Posterior cingulate gyrus (tissue), 11 donors: ENCODE results near the gene SSTR4.

ENCODE experiments used
- DNase-seq, 10 donors: peaks; one replicate each; pipeline versions ENCODE4 v3.0.0 to v3.0.0-alpha.2; 2020 to 2021; ENCODE audit warnings: mixed read lengths in 3 of 10
- intact Hi-C: fragments of 100-400 bp; cut with DNase I; formaldehyde crosslinking; loops from one replicate; pipeline ENCODE4 v1.15.1; 2023

The SSTR4 gene

DNA sequence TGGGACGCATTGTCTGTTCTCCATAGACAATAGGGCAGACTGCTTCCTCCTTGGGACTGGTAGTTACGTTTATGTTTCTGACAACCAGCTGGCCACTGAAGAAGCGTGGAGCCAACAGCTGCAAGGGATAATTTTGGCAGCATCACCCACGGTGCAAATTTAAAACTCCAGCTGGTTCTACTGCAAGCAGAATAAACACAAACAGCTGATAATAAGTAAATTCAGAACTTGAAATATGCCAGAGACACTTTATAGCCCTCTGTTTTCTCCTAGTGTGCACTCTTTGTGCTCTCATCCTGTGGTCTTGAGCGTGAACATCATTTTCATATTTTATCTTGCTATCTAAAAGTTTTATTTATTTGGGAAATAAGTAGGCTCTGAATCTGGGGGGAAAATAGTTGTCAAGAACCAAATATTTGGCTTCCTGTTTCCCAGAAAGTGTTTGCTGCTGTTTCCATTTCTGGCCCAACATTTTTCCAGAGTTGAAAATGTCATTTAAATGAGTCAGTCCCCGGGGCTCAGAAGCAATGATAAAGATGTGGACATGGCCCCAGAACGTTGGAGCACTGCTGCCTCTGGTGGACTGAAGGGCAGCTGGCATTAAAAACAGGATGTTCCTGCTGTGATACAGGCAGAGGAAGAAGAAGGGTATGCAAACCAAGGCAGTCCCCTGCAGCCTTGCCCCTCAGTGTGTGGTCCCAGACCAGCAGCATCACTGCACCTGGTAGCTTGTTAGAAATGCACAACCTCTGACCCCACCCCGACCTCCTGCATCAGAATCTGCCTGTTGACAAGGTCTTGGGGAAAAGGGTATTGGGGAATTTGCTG lies 26.8 kb downstream of the SSTR4 start:
- peak in 3 of 10 donors; percentile 21 to 86 (median 25) for DNase-seq

DNA sequence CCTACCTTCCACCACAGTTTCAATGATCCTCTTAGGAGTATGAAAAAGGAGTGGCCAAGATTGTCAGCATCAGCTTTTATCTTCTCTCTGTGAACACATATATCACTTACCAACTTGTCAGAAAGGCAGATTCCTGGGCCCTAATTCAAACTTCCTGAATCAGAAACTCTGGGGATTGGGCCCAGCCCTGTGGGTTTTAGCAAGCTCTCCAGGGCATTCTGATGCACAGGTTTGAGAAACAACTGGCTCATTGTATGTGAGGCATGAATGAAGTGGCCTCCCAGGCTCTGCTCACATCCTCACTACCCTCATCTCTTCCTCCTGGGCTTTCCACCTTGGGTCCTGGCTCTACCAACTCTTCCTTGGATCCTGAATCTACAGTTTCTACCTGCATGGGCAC lies 27.5 kb downstream of the SSTR4 start:
- intact Hi-C loops = no loop called here
- no peak for DNase-seq

More for the DNA sequence above, 26.8 kb downstream of the SSTR4 start:
- intact Hi-C loops = no loop called here

DNA sequence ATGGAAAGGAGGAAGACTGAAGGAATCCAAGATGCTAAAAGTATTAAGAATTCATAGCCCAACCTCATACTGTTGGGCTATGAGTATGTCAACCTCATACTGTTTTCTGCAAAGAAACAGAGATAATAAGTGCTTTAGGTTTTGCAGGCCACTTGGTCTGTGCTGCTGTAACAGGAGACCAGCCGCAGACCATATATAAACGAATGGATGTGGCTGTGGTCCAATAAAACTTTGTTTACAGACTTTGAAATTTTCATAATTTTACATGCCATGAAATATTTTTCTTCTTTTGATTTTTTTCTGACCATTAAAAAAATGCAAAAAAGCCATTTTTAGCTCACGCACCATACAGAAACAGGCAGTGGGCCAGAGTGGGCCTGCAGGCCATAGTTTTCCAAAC lies 28.1 kb downstream of the SSTR4 start:
- intact Hi-C loops = no loop called here

DNA sequence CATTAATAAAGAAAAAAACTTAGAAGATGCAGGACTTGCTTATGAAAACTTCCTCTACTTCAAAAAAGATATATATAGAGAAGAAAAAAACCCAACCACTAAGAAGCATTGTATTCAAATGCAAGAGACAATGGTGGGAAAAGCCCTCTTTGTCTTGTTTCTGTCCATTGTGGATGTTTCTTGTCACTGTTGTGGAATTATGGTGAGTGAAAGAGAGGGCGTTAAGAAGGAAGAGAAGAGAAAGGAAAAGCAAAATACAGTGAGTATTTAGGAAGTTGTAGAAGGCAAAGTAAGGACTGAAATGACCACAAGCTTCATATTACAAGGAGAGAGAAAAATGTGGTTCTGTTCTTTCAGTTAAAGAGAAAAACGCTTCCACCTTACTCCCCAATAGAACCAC lies 28.5 kb downstream of the SSTR4 start:
- intact Hi-C loops = no loop called here
- DNase-seq = no peak

More for the DNA sequence above, 28.1 kb downstream of the SSTR4 start:
- no peak for DNase-seq

DNA sequence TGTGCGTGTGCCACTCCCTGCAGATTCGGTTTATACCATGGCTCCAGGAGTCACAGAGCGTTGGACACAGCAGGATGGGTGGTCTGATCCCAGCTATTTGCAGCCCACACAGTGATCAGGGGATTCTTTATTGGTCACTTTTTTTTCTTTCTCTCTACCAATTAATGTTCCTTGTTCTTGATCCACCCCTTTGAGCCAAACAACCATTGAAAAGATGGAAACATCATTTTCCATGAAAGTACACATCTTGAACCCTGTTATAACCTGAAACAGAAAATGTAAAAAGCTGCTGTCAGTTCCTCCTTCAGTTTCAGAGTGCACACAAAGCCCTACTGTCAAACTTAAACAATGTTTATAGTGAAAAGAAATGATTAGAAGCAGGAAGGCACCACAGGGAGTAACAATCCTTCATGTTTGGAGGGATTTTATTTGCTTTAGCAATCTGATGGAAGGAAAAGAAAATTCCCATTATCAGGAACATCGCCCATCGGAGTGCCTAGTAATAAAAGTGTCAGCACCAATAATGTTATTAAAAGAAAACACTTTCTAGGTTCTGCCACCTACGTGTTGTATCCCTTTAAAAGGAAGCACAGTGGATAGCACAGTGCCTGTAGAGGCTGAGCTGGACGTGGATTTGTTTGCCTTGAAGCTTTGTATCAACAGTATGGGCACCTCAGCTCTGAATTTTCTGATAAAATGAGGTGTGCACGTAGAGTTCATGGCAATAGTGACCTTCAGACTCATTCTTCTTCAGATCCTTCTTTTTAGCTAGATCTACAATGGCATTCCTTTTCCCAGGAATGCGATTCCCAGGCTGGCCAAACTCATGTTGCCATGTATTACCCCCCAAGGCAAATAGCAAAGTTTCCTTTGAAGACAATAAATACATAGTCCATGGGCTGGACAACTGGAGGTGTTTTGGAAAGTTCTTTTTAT lies 30.4 kb downstream of the SSTR4 start:
- intact Hi-C loops = no loop called here
- no peak for DNase-seq

DNA sequence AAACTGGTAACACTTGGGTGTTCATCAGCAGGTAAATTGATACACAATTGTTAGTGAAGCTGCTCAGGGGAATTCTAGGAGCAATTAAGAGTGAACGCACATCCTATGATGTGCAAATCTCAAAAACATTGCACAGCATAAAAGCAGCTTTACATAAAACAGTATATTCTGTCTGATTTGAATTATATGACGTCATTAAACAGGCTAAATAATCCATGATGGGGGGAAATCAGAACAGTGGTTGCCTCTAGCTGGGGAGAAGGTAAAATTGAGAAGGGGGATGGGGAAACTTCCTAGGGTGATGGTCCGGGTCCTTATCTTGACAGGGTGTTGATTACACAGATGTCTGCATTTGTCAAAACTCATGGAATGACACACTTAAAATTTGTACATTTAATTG lies 31.7 kb downstream of the SSTR4 start:
- intact Hi-C loops = no loop called here
- DNase-seq = no peak

DNA sequence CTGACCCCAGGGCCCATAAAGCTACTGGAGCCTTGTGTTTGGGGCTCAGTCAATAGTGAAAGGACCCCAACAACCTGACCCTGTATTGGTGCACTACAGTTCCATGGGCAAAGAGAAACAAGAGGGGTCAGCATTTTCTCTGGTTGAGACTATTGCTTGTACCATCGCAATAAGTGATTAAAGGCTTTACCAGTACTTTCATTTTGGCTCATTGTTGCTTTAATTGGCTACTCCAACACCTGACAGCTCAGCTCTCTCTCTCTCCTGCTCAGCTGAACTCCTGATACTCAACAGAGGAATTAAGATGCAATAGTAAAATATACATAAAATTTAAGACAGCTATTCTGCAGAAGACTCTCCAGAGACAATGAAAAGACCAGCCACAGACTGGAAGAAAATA lies 33.2 kb downstream of the SSTR4 start:
- DNase-seq = no peak
- intact Hi-C loops = no loop called here

DNA sequence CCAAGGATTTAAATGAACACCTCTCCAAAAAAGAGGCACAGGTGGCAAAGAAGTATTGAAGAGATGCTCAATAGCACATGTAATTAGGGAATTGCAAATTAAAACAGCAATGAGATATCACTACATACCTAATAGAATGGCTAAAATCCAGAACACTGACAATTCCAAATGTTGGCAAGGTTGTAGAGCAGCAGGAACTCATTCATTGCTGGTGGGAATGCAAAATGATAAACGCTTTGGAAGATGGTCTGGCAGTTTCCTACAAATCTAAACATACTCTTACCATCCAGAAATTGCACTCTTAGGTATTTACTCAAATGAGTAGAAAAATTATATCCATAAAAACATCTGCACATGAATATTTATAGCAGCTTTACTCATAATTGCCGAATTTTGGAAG lies 34.0 kb downstream of the SSTR4 start:
- intact Hi-C loops = no loop called here
- no peak for DNase-seq

DNA sequence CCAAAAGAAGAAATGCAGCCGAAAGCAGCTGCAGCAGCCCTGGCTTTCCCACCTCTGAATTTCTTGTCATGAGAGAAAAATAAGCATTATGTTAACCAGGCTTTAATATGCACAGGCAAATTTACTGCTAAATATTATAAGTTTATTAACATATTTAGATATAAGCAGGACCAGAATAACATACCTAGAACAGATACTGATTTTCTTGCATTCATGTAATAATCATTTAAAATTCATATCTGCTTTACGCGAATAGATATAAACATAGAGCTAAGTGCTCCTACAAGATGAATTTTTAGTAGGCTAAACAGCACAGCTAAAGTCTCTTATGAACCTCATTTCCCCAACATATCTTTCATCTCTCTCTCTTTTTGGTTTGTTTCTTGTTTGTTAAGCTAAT lies 36.3 kb downstream of the SSTR4 start:
- no peak for DNase-seq
- intact Hi-C loops = loop anchor here (2.0 kb wide), 1 partner anchor 21 kb away; no protein-coding TSS in a partner anchor

DNA sequence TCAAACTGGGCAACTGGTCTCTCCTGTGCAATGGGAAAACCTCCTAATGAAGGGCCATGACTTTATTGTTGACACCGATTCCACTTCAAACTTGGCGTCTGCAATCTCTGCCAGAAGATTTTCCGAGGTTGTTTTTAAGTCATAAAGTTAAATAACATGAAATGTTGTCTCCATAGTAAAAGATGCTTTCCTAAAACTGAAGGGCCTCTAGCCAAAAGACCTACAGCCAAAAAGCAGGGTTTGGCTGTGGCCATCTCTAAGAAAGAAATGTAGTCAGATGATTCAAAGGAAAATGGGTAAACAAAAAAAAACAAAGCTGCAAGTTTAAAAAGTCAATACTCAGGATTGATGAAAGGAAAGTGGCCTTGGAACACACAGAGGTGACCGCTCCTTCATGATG lies 36.9 kb downstream of the SSTR4 start:
- DNase-seq = no peak
- intact Hi-C loops = loop anchor here (2.0 kb wide), 1 partner anchor 21 kb away; no protein-coding TSS in a partner anchor

DNA sequence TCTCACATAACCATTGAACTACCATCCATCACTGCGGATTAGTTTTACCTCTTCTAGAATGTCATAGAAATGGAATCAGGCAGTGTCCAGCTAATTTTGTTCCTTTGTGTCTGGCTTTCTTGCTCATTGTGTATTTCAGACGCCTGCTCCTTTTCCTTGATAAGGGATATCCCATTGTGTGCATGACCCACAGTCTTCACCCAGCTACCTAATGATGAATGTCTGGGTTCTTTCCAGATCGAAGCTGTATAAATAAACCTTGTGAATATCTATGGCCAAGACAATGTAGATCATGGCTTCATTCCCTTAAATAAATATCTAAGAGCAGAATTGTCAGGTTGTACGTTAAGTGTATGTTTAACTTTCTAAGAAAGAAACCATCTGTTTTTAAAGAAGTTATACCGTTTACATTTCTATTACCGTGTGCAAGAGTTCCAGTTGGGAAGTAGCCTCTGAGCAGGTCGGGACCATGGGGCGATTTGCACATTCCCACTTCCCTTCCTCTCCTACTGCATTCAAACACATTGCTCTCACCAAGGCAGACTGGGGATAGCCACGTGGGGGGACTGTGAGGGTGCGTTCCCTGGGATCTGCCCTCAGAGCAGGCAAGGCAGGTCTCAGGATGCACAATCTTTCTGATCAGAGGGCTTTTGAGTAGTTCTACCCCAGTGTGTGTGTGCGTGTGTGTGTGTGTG lies 37.9 kb downstream of the SSTR4 start:
- DNase-seq = no peak
- intact Hi-C loops = no loop called here

DNA sequence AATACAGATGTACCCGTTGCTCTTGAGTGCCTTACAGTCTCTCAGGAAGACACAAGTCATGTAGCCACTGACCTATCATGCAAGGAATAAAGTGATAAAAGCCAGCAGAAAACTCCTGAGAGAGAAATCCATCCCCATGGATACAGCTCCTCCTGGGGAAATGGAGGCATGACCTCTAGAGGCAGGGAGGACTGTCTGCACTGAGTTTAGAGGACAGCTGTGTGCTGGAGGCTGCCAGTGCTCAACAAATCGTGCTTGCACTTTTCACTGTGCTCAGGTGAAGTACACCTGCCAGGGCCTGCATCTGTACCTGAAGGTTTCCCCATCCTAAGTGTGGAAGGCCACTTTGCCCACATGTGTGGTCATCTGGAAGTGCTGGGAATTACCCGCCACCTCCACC lies 38.9 kb downstream of the SSTR4 start:
- DNase-seq = no peak
- intact Hi-C loops = no loop called here

DNA sequence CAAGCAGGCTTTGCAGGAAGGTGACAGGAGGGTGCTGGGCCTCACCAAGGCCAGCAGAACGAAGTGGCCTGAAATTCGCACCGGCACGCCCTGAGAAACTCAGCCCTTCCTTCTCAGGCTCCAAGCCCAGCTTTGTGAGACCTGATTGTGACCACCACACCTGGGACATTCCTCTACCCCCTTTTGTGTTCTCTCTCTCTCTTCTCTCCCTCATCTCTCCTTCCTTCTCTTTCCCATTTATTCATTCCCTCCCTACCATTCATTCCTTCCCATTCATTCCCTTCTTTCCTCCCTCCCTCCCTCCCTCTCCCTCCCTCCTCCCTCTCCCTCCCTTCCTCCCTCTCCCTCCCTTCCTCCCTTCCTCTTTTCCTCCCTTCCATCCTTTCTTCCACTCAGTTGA lies 42.2 kb downstream of the SSTR4 start:
- intact Hi-C loops = no loop called here
- DNase-seq = no peak

DNA sequence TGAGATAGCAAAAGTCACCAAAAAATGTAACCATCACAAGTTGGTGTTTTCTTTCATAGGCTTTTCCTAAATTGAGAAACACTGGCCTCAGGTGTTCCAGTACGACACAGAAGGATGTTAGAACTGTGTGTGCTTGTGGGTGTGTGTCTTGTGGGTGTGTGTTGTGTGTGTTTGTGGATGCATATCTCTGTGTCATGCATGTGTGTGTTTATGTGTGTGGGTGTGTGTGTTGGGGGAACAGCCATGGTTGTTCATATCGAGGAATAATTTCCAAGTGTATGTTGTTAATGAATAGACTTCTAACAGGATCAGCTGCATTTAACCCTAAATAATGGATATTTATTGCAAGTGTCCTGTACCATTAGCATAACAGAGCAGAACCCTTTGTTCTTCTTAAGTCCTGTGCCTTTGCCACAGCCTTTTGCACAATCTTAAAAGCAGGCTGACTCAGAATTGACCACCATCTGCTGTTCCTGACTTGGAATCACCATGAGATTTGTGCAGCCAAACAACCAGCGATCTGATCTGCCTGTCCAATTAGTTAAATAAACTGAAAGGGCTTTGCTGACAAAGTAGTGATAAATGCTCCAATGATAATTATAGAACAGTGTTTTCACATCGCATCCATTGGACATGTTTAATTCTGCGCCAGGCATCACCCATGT lies 43.4 kb downstream of the SSTR4 start:
- intact Hi-C loops = no loop called here
- no peak for DNase-seq

DNA sequence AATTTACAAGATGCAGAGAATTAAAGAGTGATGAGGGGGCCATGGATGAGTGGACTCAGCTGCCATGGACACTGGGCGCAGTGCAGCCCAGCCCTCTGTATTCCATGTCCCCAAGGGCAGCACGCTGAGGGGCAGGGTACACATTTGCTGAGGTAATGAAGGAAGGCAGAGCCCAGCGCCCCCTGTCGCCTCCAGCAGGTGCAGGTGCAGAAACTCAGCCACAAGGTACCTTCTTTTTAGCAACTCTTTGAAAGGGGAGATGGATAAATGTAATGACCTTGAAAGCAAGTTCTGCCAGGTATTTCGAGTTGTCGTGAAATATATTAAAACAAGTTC lies 43.9 kb downstream of the SSTR4 start:
- no peak for DNase-seq
- intact Hi-C loops = no loop called here

DNA sequence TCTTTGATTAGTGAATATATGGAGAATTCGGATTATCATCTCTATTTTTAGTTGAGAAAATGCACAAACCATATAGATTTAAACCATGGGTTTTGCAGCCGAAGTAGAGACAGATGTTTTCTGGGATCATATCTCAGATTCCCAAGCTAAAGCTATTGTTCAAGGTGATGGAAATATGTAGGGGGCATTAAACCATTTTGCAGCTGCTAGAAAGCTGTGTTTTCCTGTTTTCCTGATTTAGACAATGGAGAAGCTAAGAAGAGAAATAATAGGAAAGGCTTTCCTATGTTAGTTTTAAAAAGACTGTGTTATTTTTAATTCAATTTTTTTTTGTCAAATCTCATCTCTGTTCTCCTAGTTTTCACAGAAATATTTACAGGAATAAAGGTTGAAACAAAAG lies 44.8 kb downstream of the SSTR4 start:
- intact Hi-C loops = no loop called here
- DNase-seq = no peak

DNA sequence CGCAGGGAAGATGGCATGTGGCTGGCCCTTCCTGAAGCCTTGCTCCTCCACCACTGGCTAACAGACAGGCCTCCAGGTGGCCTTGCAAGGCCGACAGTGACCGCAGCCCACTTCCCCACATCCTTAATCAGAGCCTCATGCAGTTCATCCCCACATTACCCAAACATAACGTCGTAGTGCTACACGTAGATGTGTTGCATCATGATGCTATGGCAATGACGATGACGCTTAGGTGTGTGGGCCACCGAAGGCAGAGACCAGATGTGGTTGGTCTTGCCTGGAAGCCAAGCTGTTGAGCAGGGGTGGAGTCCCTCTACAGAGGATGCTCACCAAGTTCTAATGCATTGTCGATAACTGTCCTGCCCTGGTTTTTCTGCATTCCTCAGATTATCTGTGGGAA lies 45.4 kb downstream of the SSTR4 start:
- DNase-seq = no peak
- intact Hi-C loops = no loop called here

DNA sequence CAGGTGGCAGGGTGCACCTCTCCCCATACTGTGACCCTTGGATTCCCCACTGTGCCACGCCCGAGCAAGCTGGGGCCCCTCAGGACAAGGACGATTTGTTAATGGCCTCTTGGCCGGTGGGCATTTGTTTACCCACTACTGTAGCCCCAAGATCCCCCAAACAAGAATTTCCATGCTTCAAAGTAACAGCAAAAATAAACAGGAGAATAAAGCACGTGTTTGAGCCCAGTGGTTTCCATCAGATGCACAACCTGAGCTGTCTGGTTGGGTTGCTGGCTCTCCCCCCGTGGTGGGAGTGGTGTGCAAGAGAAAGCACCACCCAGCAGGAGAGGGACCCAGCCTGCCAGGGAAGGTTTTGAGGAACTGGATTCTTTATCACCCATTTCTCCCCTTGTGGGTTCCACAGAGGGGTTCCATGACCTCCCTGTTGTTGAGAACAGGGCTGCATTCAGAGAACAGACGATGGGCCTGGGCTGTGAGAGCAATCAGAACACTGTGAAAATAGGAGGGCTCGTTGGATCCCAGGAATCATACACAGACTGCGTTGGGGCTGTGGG lies 46.2 kb downstream of the SSTR4 start:
- intact Hi-C loops = no loop called here
- no peak for DNase-seq

DNA sequence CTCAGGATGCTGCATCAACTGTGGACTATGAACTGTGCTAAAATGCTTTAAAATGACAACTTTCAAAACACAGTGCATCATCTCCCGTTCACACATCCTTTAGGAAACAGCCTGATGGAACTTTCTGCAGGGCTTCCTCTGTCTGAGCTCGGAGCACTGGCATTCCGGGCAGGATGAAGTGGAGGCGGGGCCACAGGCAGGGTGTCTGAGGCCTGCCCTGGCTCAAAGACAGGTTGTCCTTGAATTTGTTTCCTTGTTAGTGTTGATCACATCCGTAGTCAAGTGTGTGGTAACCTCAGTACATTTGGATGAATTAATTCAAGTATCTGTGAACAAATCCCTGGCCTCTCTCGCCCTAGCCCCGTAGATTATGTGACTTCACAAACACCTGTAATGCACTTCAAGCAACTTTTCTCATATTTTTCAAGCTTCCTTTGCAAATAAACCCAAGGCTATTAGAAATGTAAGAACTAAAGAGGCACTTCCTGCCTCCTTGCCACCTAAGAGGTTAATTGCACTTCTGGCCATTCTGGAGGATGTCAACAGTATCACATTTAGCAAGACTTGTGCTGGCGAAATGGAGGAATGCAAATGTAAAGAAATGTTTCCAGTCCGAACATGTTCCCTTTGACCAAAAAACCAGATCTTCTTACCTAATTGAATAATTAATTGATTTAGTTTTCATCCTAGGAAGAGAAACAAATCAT lies 47.9 kb downstream of the SSTR4 start:
- intact Hi-C loops = no loop called here

More for the DNA sequence above, 47.9 kb downstream of the SSTR4 start:
- DNase-seq = no peak
